Osteoblast (primary cell): ENCODE data around the gene TIMM50. TPM values are rescaled to one million over a fixed set of nuclear protein-coding genes. Genes with fewer than 3 reads are reported as not detected.

ENCODE experiments used
- DNase-seq: peaks from one replicate; pipeline ENCODE4 v3.0.0; 2011; ENCODE audit warnings: low spot score, mixed read lengths; ENCODE audit not compliant: insufficient read length; ENCODE audit errors: missing footprints
- H2AFZ ChIP-seq: 2 replicates; pipeline ENCODE4 v1.6.0; 2011; ENCODE audit warnings: mild to moderate bottlenecking, low read length
- H3K27ac ChIP-seq: 2 replicates; pipeline ENCODE4 v1.5.1; 2011; ENCODE audit warnings: mild to moderate bottlenecking, low read depth, low read length, moderate library complexity
- H3K27me3 ChIP-seq: 2 replicates; pipeline ENCODE4 v1.6.0; 2012; ENCODE audit warnings: mild to moderate bottlenecking, control low read depth, inconsistent platforms, low read length, moderate library complexity; ENCODE audit not compliant: insufficient read depth
- H3K36me3 ChIP-seq: 2 replicates; pipeline ENCODE4 v1.5.1; 2011; ENCODE audit warnings: mild to moderate bottlenecking, low read length, control low read depth, moderate library complexity; ENCODE audit not compliant: insufficient read depth
- H3K4me1 ChIP-seq: 2 replicates; pipeline ENCODE4 v1.5.1; 2011; ENCODE audit warnings: mild to moderate bottlenecking, low read length, control low read depth, moderate library complexity; ENCODE audit not compliant: insufficient read depth
- H3K4me2 ChIP-seq: 2 replicates; pipeline ENCODE4 v1.6.0; 2011; ENCODE audit warnings: mild to moderate bottlenecking, low read length; ENCODE audit not compliant: insufficient read depth
- H3K4me3 ChIP-seq: fragments of 200-600 bp; sonication (generic); 3 replicates; pipeline ENCODE4 v1.5.1; 2012; ENCODE audit warnings: mild to moderate bottlenecking, low read length, inconsistent platforms; ENCODE audit not compliant: insufficient read depth
- H3K79me2 ChIP-seq: 2 replicates; pipeline ENCODE4 v1.6.0; 2012; ENCODE audit warnings: mild to moderate bottlenecking, low read length, control low read depth, inconsistent platforms; ENCODE audit not compliant: insufficient read depth
- H3K9me3 ChIP-seq: 2 replicates; pipeline ENCODE4 v1.5.1; 2011; ENCODE audit warnings: low read depth, low read length, control low read depth
- H4K20me1 ChIP-seq: 2 replicates; pipeline ENCODE4 v1.6.0; 2012; ENCODE audit warnings: mild to moderate bottlenecking, low read length, control low read depth; ENCODE audit not compliant: insufficient read depth
- total RNA-seq: library from RNA; depleted of rRNA; stranded (reverse); fragments of >200 nt; gene quantifications from 2 replicates; pipeline ENCODE4 v1.2.3, GENCODE V29; 2012
- TF ChIP-seq, protein P1 (sequence below): IDR thresholded peaks from 2 replicates; pipeline ENCODE4 v1.5.1; 2011; ENCODE audit warnings: mild to moderate bottlenecking, low read depth, low read length, moderate library complexity; ENCODE audit errors: extremely low read depth

TIMM50 gene
- total RNA-seq, 1 donor, result 36.9 TPM

DNA sequence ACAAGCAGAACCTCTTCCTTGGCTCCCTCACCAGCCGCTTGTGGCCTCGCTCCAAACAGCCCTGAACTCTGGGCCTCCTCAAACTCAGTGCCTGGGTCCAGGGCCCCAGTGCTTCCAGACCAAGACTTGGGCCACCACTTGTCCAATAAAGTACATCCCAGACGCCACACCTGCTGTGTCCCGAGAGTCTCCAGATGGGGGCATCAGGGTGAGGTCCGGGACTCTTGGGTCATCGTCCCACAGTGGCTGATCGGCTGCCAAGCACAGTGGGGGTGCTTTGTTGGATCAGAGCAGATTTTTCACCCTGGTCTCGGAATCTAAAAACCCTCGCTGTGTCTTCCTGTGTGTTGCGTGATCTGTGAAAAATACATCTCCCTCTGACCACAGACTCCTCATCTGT is 9.1 kb downstream of the TIMM50 start:
- H3K4me1 ChIP-seq, result no peaks in the 10 kb centered on the region
- DNase-seq, result no peak
- H2AFZ ChIP-seq, result no peak overlapping the region
- H3K36me3 ChIP-seq, result peaks cover 41% of the 10 kb centered on the region
- TF ChIP-seq, protein P1, sequence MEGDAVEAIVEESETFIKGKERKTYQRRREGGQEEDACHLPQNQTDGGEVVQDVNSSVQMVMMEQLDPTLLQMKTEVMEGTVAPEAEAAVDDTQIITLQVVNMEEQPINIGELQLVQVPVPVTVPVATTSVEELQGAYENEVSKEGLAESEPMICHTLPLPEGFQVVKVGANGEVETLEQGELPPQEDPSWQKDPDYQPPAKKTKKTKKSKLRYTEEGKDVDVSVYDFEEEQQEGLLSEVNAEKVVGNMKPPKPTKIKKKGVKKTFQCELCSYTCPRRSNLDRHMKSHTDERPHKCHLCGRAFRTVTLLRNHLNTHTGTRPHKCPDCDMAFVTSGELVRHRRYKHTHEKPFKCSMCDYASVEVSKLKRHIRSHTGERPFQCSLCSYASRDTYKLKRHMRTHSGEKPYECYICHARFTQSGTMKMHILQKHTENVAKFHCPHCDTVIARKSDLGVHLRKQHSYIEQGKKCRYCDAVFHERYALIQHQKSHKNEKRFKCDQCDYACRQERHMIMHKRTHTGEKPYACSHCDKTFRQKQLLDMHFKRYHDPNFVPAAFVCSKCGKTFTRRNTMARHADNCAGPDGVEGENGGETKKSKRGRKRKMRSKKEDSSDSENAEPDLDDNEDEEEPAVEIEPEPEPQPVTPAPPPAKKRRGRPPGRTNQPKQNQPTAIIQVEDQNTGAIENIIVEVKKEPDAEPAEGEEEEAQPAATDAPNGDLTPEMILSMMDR, result no peak
- no peaks in the 10 kb centered on the region for H3K9me3 ChIP-seq
- H3K4me2 ChIP-seq, result no peak overlapping the region
- H4K20me1 ChIP-seq, result no peaks in the 10 kb centered on the region
- no peak overlapping the region for H3K27ac ChIP-seq
- H3K79me2 ChIP-seq, result peaks cover 10% of the 10 kb centered on the region
- no peak overlapping the region for H3K4me3 ChIP-seq
- no peaks in the 10 kb centered on the region for H3K27me3 ChIP-seq

GRCh38 chr19:39492225-39492624 is 11.6 kb downstream of the TIMM50 start:
- no peaks in the 10 kb centered on the region for H3K4me1 ChIP-seq
- no peak overlapping the region for H3K4me3 ChIP-seq
- H3K27me3 ChIP-seq, result peaks cover 12% of the 10 kb centered on the region
- H3K27ac ChIP-seq, result no peak overlapping the region
- no peaks in the 10 kb centered on the region for H4K20me1 ChIP-seq
- no peaks in the 10 kb centered on the region for H3K79me2 ChIP-seq
- TF ChIP-seq, protein P1, result no peak
- H3K36me3 ChIP-seq, result peaks cover 26% of the 10 kb centered on the region
- no peaks in the 10 kb centered on the region for H3K9me3 ChIP-seq
- no peak overlapping the region for H2AFZ ChIP-seq
- no peak overlapping the region for H3K4me2 ChIP-seq
- DNase-seq, result peak; percentile 32

GRCh38 chr19:39492788-39493187 is 12.2 kb downstream of the TIMM50 start:
- peaks cover 26% of the 10 kb centered on the region for H3K36me3 ChIP-seq
- no peak overlapping the region for H3K4me2 ChIP-seq
- no peak overlapping the region for H3K4me3 ChIP-seq
- no peak overlapping the region for H3K27ac ChIP-seq
- no peak overlapping the region for H2AFZ ChIP-seq
- H4K20me1 ChIP-seq, result no peaks in the 10 kb centered on the region
- no peak for DNase-seq
- H3K27me3 ChIP-seq, result peaks cover 18% of the 10 kb centered on the region
- no peaks in the 10 kb centered on the region for H3K4me1 ChIP-seq
- TF ChIP-seq, protein P1, result no peak
- H3K79me2 ChIP-seq, result no peaks in the 10 kb centered on the region
- no peaks in the 10 kb centered on the region for H3K9me3 ChIP-seq

DNA sequence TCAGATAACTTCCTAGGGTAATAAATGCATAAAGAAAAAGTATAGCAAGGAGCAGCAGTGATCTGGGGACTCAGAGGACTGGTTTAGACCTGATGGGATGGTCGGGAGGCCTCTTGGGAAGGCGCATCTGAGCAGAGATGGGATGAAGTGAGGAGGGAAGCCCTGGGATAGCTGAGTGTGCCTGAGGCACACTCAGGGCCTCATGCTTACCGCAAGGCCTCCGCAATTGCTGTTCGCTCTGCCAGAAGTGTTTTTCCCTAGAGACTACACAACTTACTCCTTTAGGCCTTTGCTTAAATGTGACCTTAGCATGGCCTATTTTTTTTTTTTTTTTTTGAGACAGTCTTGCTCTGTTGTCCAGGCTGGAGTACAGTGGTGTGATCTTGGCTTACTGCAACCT is 14.0 kb downstream of the TIMM50 start:
- no peak overlapping the region for H3K4me3 ChIP-seq
- TF ChIP-seq, protein P1, result no peak
- peaks cover 9% of the 10 kb centered on the region for H3K36me3 ChIP-seq
- no peaks in the 10 kb centered on the region for H3K79me2 ChIP-seq
- DNase-seq, result peak; percentile 43
- peaks cover 35% of the 10 kb centered on the region for H3K27me3 ChIP-seq
- H2AFZ ChIP-seq, result no peak overlapping the region
- H4K20me1 ChIP-seq, result no peaks in the 10 kb centered on the region
- H3K4me1 ChIP-seq, result peaks cover 5% of the 10 kb centered on the region
- H3K27ac ChIP-seq, result no peak overlapping the region
- H3K4me2 ChIP-seq, result no peak overlapping the region
- H3K9me3 ChIP-seq, result no peaks in the 10 kb centered on the region
